HEK293 (cell line): ENCODE data around the gene SAPCD1.

ENCODE experiments used
- BCL11B ChIP-seq: fragments of 450-650 bp; formaldehyde crosslinking; IDR thresholded peaks from 2 replicates; pipeline ENCODE4 v1.5.1; 2016; ENCODE audit warnings: low read depth, missing biosample characterization, missing genetic modification characterization
- EGR2 ChIP-seq: fragments of 450-650 bp; formaldehyde crosslinking; IDR thresholded peaks from 2 replicates; pipeline ENCODE4 v1.5.1; 2016; ENCODE audit warnings: low read depth, missing biosample characterization, missing genetic modification characterization
- FEZF1 ChIP-seq: fragments of 450-650 bp; formaldehyde crosslinking; IDR thresholded peaks from 2 replicates; pipeline ENCODE4 v1.5.1; 2016; ENCODE audit warnings: missing biosample characterization, missing genetic modification characterization
- GLIS2 ChIP-seq: fragments of 450-650 bp; formaldehyde crosslinking; IDR thresholded peaks from 2 replicates; pipeline ENCODE4 v1.5.1; 2016; ENCODE audit warnings: missing biosample characterization, missing genetic modification characterization
- HOXD13 ChIP-seq: sonication (generic); formaldehyde crosslinking; IDR thresholded peaks from 2 replicates; pipeline ENCODE4 v1.8.0; 2022; ENCODE audit warnings: missing genetic modification reagents, borderline replicate concordance
- IKZF3 ChIP-seq: fragments of 450-650 bp; IDR thresholded peaks from 2 replicates; pipeline ENCODE4 v1.5.0; 2018; ENCODE audit warnings: missing biosample characterization, mild to moderate bottlenecking, missing genetic modification characterization, moderate library complexity
- KLF1 ChIP-seq: fragments of 450-650 bp; formaldehyde crosslinking; IDR thresholded peaks from 2 replicates; pipeline ENCODE4 v1.5.1; 2016; ENCODE audit warnings: missing biosample characterization, missing genetic modification characterization
- KLF10 ChIP-seq: fragments of 450-650 bp; IDR thresholded peaks from 2 replicates; pipeline ENCODE4 v1.5.1; 2018; ENCODE audit warnings: missing biosample characterization, mild to moderate bottlenecking, missing genetic modification characterization
- KLF16 ChIP-seq: fragments of 450-650 bp; formaldehyde crosslinking; IDR thresholded peaks from 2 replicates; pipeline ENCODE4 v1.5.1; 2017; ENCODE audit warnings: missing biosample characterization, missing genetic modification characterization
- MEIS1 ChIP-seq: sonication (generic); formaldehyde crosslinking; IDR thresholded peaks from 2 replicates; pipeline ENCODE4 v1.8.1; 2022; ENCODE audit warnings: missing genetic modification reagents, mild to moderate bottlenecking, borderline replicate concordance
- PRDM4 ChIP-seq: fragments of 450-650 bp; formaldehyde crosslinking; IDR thresholded peaks from 2 replicates; pipeline ENCODE4 v1.5.1; 2017; ENCODE audit warnings: missing biosample characterization, missing genetic modification characterization
- REPIN1 ChIP-seq: fragments of 450-650 bp; formaldehyde crosslinking; IDR thresholded peaks from 2 replicates; pipeline ENCODE4 v1.5.1; 2017; ENCODE audit warnings: missing biosample characterization, missing genetic modification characterization, low read depth
- SCRT1 ChIP-seq: fragments of 450-650 bp; formaldehyde crosslinking; IDR thresholded peaks from 2 replicates; pipeline ENCODE4 v1.5.1; 2016; ENCODE audit warnings: missing biosample characterization, missing genetic modification characterization, borderline replicate concordance
- YY2 ChIP-seq: fragments of 450-650 bp; formaldehyde crosslinking; IDR thresholded peaks from 2 replicates; pipeline ENCODE4 v1.5.1; 2016; ENCODE audit warnings: missing biosample characterization, missing genetic modification characterization
- ZBTB17 ChIP-seq: fragments of 450-650 bp; formaldehyde crosslinking; IDR thresholded peaks from 2 replicates; pipeline ENCODE4 v1.5.1; 2016; ENCODE audit warnings: missing biosample characterization, missing genetic modification characterization
- ZEB2 ChIP-seq: fragments of 450-650 bp; formaldehyde crosslinking; IDR thresholded peaks from 2 replicates; pipeline ENCODE4 v1.5.1; 2016; ENCODE audit warnings: missing biosample characterization, missing genetic modification characterization
- ZFHX2 ChIP-seq: fragments of 450-650 bp; formaldehyde crosslinking; conservative IDR thresholded peaks from 2 replicates; pipeline ENCODE4 v1.5.1; 2016; ENCODE audit warnings: missing biosample characterization, missing genetic modification characterization
- ZFP69B ChIP-seq: fragments of 450-650 bp; formaldehyde crosslinking; IDR thresholded peaks from 2 replicates; pipeline ENCODE4 v1.5.1; 2016; ENCODE audit warnings: missing biosample characterization, missing genetic modification characterization
- ZNF132 ChIP-seq: fragments of 450-650 bp; formaldehyde crosslinking; IDR thresholded peaks from 2 replicates; pipeline ENCODE4 v1.5.1; 2017; ENCODE audit warnings: missing biosample characterization, missing genetic modification characterization, borderline replicate concordance
- ZNF157 ChIP-seq: fragments of 450-650 bp; formaldehyde crosslinking; IDR thresholded peaks from 2 replicates; pipeline ENCODE4 v1.5.1; 2016; ENCODE audit warnings: missing biosample characterization, missing genetic modification characterization
- ZNF211 ChIP-seq: fragments of 450-650 bp; formaldehyde crosslinking; IDR thresholded peaks from 2 replicates; pipeline ENCODE4 v1.5.1; 2016; ENCODE audit warnings: low read depth, missing biosample characterization, missing genetic modification characterization
- ZNF223 ChIP-seq: fragments of 450-650 bp; formaldehyde crosslinking; IDR thresholded peaks from 2 replicates; pipeline ENCODE4 v1.5.1; 2016; ENCODE audit warnings: missing biosample characterization, missing genetic modification characterization
- ZNF239 ChIP-seq: fragments of 450-650 bp; formaldehyde crosslinking; IDR thresholded peaks from 2 replicates; pipeline ENCODE4 v1.5.1; 2016; ENCODE audit warnings: missing biosample characterization, missing genetic modification characterization
- ZNF24 ChIP-seq: fragments of 450-650 bp; formaldehyde crosslinking; IDR thresholded peaks from 2 replicates; pipeline ENCODE4 v1.5.1; 2016; ENCODE audit warnings: missing biosample characterization, missing genetic modification characterization
- ZNF248 ChIP-seq: fragments of 450-650 bp; formaldehyde crosslinking; IDR thresholded peaks from 2 replicates; pipeline ENCODE4 v1.5.1; 2017; ENCODE audit warnings: missing biosample characterization, missing genetic modification characterization
- ZNF324 ChIP-seq: fragments of 450-650 bp; formaldehyde crosslinking; IDR thresholded peaks from 2 replicates; pipeline ENCODE4 v1.5.1; 2016; ENCODE audit warnings: missing biosample characterization, missing genetic modification characterization
- ZNF391 ChIP-seq: fragments of 450-650 bp; formaldehyde crosslinking; IDR thresholded peaks from 2 replicates; pipeline ENCODE4 v1.5.1; 2016; ENCODE audit warnings: low read depth, missing biosample characterization, missing genetic modification characterization, borderline replicate concordance
- ZNF521 ChIP-seq: fragments of 450-650 bp; formaldehyde crosslinking; IDR thresholded peaks from 2 replicates; pipeline ENCODE4 v1.5.1; 2017; ENCODE audit warnings: missing biosample characterization, mild to moderate bottlenecking, missing genetic modification characterization
- ZNF544 ChIP-seq: fragments of 450-650 bp; formaldehyde crosslinking; IDR thresholded peaks from 2 replicates; pipeline ENCODE4 v1.5.0; 2017; ENCODE audit warnings: missing biosample characterization, missing genetic modification characterization
- ZNF596 ChIP-seq: fragments of 450-650 bp; IDR thresholded peaks from 2 replicates; pipeline ENCODE4 v1.5.0; 2018; ENCODE audit warnings: missing biosample characterization, mild to moderate bottlenecking, missing genetic modification characterization, moderate library complexity
- ZNF660 ChIP-seq: fragments of 450-650 bp; IDR thresholded peaks from 2 replicates; pipeline ENCODE4 v1.5.1; 2018; ENCODE audit warnings: missing biosample characterization, mild to moderate bottlenecking, missing genetic modification characterization
- ZNF664 ChIP-seq: fragments of 450-650 bp; formaldehyde crosslinking; IDR thresholded peaks from 2 replicates; pipeline ENCODE4 v1.5.1; 2016; ENCODE audit warnings: missing biosample characterization, missing genetic modification characterization
- ZNF791 ChIP-seq: fragments of 450-650 bp; formaldehyde crosslinking; IDR thresholded peaks from 2 replicates; pipeline ENCODE4 v1.5.1; 2016; ENCODE audit warnings: missing biosample characterization, missing genetic modification characterization
- ZNF843 ChIP-seq: fragments of 450-650 bp; formaldehyde crosslinking; IDR thresholded peaks from 2 replicates; pipeline ENCODE4 v1.5.1; 2016; ENCODE audit warnings: missing biosample characterization, missing genetic modification characterization
- ZSCAN30 ChIP-seq: fragments of 450-650 bp; IDR thresholded peaks from 2 replicates; pipeline ENCODE4 v1.5.1; 2018; ENCODE audit warnings: missing biosample characterization, mild to moderate bottlenecking, missing genetic modification characterization, moderate library complexity
- TF ChIP-seq, protein P1 (sequence below): fragments of 450-650 bp; formaldehyde crosslinking; conservative IDR thresholded peaks from 2 replicates; pipeline ENCODE4 v1.5.1; 2016; ENCODE audit warnings: low read depth, missing biosample characterization, missing genetic modification characterization

Gene SAPCD1

DNA sequence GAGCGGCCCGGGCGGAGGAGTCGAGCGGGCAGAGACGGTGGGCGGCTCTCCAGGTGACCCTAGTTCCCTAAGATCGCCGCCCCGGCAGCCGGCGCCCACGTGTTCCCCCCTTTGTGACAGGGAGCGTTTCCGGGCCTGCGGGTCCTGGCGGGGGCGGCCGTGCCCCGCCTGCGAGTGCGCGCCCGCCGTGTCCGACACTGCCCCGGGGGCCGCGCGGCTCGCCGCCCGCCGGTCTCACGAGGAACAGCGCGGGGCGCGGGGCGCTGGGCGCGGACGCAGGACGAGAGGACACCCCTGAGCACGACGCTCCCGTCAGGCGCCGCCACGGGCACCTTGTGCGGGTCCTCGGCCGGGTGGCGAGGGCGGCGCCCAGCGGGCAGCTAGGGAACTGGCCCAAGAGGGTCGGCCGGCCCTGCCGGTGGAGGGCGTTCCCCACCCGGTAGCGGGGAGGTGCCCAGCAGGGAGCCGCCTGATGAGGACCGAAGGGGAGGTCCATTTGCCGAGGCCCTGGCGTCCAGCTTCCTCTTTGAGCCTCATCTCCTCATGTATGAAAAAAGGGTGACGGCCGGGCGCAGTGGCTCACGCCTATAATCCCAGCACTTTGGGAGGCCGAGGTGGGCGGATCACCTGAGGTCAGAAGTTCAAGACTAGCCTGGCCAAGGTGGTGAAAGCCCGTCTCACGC lies 33.3 kb downstream of the SAPCD1 start, which contains the start of gene VARS1 (continued):
- no peak; the same call in 1 of the 2 replicates for TF ChIP-seq ZFP69B (tag by site-specific recombination)
- no peak for TF ChIP-seq REPIN1 (tag by site-specific recombination)
- TF ChIP-seq ZNF324 (tag by site-specific recombination), result peak; percentile 62; the same call in 1 of the 2 replicates
- 0 out of 2 replicates have a peak, but pooled peaks have one; percentile 35 for TF ChIP-seq ZNF843
- 0 out of 2 replicates have a peak, but pooled peaks have one; percentile 50 for TF ChIP-seq YY2 (tag by site-specific recombination)
- peak; percentile 33; the same call in 1 of the 2 replicates for TF ChIP-seq ZNF391 (tag by site-specific recombination)
- TF ChIP-seq MEIS1 (CRISPR knock-in tag), result no peak
- no peak for TF ChIP-seq ZNF248 (tag by site-specific recombination)
- TF ChIP-seq BCL11B, result peak; percentile 98; the same call in 1 of the 2 replicates
- peak; percentile 91 for TF ChIP-seq ZFHX2 (tag by site-specific recombination)
- peak; percentile 92; the same call in 1 of the 2 replicates for TF ChIP-seq KLF1 (tag by site-specific recombination)
- no peak for TF ChIP-seq SCRT1
- no peak for TF ChIP-seq ZNF664 (tag by site-specific recombination)
- peak; percentile 70; the same call in 1 of the 2 replicates for TF ChIP-seq KLF10 (tag by site-specific recombination)
- no peak for TF ChIP-seq ZNF544
- peak; percentile 96 for TF ChIP-seq ZEB2 (tag by site-specific recombination)
- TF ChIP-seq IKZF3 (tag by site-specific recombination), result peak; percentile 62
- peak; percentile 77 for TF ChIP-seq ZSCAN30 (tag by site-specific recombination)
- TF ChIP-seq ZNF223 (tag by site-specific recombination), result no peak
- peak; percentile 92 for TF ChIP-seq GLIS2
- TF ChIP-seq ZNF239, result no peak
- TF ChIP-seq HOXD13, result no peak
- no peak for TF ChIP-seq ZNF211 (tag by site-specific recombination)
- TF ChIP-seq ZNF132 (tag by site-specific recombination), result no peak
- no peak for TF ChIP-seq FEZF1 (tag by site-specific recombination)
- peak; percentile 76; the same call in 1 of the 2 replicates for TF ChIP-seq ZNF660 (tag by site-specific recombination)
- no peak for TF ChIP-seq ZNF791 (tag by site-specific recombination)
- TF ChIP-seq ZBTB17 (tag by site-specific recombination), result no peak
- no peak for TF ChIP-seq ZNF521
- TF ChIP-seq ZNF157 (tag by site-specific recombination), result no peak
- TF ChIP-seq PRDM4 (tag by site-specific recombination), result peak; percentile 31
- TF ChIP-seq KLF16 (tag by site-specific recombination), result peak; percentile 36; the same call in 1 of the 2 replicates
- TF ChIP-seq ZNF596 (tag by site-specific recombination), result peak; percentile 54; the same call in 1 of the 2 replicates
- TF ChIP-seq ZNF24 (tag by site-specific recombination), result no peak
- TF ChIP-seq, protein P1, sequence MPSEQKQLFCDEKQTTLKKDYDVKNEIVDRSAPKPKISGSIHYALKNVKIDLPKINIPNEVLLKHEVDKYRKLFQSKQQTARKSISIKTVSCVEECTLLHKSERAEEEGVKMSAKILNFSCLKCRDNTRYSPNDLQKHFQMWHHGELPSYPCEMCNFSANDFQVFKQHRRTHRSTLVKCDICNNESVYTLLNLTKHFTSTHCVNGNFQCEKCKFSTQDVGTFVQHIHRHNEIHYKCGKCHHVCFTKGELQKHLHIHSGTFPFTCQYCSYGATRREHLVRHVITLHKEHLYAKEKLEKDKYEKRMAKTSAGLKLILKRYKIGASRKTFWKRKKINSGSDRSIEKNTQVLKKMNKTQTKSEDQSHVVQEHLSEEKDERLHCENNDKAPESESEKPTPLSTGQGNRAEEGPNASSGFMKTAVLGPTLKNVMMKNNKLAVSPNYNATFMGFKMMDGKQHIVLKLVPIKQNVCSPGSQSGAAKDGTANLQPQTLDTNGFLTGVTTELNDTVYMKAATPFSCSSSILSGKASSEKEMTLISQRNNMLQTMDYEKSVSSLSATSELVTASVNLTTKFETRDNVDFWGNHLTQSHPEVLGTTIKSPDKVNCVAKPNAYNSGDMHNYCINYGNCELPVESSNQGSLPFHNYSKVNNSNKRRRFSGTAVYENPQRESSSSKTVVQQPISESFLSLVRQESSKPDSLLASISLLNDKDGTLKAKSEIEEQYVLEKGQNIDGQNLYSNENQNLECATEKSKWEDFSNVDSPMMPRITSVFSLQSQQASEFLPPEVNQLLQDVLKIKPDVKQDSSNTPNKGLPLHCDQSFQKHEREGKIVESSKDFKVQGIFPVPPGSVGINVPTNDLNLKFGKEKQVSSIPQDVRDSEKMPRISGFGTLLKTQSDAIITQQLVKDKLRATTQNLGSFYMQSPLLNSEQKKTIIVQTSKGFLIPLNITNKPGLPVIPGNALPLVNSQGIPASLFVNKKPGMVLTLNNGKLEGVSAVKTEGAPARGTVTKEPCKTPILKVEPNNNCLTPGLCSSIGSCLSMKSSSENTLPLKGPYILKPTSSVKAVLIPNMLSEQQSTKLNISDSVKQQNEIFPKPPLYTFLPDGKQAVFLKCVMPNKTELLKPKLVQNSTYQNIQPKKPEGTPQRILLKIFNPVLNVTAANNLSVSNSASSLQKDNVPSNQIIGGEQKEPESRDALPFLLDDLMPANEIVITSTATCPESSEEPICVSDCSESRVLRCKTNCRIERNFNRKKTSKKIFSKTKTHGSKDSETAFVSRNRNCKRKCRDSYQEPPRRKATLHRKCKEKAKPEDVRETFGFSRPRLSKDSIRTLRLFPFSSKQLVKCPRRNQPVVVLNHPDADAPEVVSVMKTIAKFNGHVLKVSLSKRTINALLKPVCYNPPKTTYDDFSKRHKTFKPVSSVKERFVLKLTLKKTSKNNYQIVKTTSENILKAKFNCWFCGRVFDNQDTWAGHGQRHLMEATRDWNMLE (tag by site-specific recombination), result no peak
- TF ChIP-seq EGR2, result peak; percentile 78
